ENCODE measurements around the gene RBKS.
A peak's percentile ranks its signal among the peaks of the same experiment; 100 is the strongest.
"Not testable (repeated sequence)": the region's sequence is repeated elsewhere in the genome, so short reads cannot be mapped to it uniquely, and the experiment has no call there.

The RBKS gene

DNA sequence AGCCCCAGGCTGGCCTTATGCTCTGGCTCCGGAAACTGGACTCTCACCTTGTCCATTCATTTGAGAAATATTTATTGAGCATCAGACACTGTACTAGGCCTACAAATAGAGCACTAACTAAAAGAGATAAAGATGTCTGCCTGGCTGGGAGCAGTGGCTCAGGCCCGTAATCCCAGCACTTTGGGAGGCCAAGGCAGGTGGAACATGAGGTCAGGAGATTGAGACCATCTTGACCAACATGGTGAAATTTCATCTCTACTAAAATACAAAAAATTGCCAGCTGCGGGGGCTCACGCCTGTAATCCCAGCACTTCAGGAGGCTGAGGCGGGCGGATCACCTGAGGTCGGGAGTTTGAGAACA, 126.3 kb downstream of the RBKS start:
- no peak for DNase-seq (ENCODE audit: low read depth in 2 of 2)

GRCh38 chr2:27762951-27763906, 127.0 kb downstream of the RBKS start:
- DNase-seq (ENCODE audit: low read depth in 2 of 2), result no peak

DNA sequence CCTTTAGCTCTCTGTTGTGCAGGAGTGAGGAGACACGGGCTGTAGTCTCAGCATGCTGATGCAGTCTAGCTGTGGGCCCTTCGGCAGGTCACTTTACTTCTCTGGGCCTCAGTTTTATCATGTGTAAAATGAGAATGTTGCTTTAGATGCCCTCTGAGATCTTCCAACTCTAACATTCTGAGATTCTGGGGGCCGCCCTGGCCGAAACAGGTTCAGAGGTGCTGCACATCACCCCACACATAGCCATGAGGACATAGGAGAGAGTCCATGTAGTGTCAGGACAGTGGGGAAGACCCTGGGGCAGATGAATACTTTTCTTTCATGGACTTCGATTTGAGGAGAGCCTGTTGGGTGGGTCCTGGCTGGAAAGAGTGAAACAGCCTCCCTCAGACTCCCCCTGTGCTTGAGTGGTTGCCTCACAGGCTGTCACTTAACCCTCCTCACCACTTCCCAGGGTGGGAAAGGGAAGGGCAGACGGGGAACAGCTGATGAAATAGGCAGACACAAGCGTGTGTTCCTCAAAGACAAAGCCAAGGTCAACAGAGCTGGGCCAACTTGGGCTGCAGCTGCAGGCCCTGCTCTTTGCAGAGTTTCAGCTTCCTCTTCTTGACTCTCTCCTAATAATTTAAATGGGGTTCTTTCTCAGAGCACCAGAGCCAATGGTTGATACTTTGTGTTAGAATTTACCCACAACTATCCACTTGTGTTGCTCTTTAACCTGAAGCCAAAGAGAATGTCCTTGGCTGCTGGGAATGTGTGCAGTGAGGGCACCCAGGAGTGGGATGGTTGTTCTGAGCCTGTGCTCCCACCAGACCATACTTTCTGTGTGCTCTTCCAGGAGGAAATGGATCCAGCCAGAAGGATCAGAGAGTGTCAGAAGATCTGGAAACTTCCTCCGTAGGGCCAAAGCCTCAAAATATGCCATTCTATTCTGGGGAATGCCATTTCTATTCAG, 133.4 kb downstream of the RBKS start:
- DNase-seq (ENCODE audit: low read depth in 2 of 2), result no peak

- DNase-seq (ENCODE audit: low read depth in 2 of 2), result no peak
These were observed 134.1 kb downstream of the RBKS start for GRCh38 chr2:27756091-27756490.

DNA sequence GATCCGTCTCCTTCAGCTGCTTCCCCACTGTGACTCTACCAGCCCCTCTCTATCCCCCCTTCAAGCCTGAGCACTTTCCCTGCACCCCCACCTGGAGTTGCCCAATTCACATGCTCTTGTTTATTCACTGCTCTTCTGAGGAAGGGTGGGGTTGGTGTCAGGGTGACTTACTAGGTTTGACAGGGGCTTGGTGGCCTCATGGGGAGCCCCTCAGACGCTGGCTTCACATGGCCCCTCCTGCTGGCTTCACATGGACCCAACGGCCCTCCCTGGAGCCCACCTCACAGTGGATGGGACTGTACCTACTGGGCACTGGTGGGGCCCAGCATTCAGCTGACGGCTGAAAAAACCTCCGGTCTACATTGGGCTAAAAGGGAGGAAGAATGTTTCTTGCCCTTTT, 135.4 kb downstream of the RBKS start:
- no peak for DNase-seq (ENCODE audit: low read depth in 2 of 2)

DNA sequence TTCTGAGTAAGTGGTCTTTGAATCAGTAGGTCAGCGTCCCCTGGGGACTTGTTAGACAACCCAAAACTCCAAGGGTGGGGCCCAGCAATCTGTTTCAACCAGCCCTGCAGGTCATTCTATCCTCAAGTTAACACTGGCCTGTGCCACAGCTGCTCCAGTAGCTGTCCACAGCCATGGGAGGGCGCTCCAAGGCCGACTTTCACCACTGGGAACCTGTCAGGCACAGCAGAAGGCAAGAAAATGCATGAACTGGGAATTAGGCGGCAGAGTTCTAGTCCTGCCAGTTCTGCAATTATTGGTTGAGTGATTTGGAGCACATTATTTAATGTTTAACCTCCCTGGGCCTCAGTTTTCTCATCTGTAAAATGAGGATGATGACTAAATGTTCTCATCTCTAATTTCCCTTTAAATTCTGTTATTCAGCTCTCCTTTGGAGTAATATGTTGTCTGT, 136.0 kb downstream of the RBKS start:
- peak; percentile 60 to 72 for DNase-seq (ENCODE audit: low read depth in 2 of 2)

- no peak for DNase-seq (ENCODE audit: low read depth in 2 of 2)
These were observed 137.5 kb downstream of the RBKS start for GRCh38 chr2:27752551-27753237.

GRCh38 chr2:27751377-27751776, 138.8 kb downstream of the RBKS start:
- no peak for DNase-seq (ENCODE audit: low read depth in 2 of 2)

DNA sequence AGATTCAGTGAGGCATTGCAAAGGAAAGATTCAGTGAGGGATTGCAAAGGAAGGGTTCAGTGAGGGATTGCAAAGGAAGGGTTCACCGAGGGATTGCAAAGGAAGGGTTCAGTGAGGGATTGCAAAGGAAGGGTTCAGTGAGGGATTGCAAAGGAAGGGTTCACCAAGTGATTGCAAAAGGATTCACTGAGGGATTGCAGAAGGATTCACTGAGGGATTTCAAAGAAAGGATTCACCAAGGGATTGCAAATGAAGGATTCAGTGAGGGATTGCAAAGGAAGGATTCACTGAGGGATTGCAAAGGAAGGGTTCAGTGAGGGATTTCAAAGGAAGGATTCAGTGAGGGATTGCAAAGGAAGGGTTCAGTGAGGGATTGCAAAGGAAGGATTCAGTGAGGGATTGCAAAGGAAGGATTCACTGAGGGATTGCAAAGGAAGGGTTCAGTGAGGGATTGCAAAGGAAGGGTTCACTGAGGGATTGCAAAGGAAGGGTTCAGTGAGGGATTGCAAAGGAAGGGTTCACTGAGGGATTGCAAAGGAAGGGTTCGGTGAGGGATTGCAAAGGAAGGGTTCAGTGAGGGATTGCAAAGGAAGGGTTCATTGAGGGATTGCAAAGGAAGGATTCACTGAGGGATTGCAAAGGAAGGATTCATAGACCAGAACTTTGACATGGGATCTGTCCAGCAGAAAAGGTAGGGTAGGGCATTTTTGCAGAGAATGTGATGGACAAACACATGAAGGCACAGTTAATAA, 141.2 kb downstream of the RBKS start:
- DNase-seq (ENCODE audit: low read depth in 2 of 2), result not testable (repeated sequence)

- no peak for DNase-seq (ENCODE audit: low read depth in 2 of 2)
These were observed 142.3 kb downstream of the RBKS start for GRCh38 chr2:27747827-27748352.

GRCh38 chr2:27746325-27746724, 143.9 kb downstream of the RBKS start:
- no peak for DNase-seq (ENCODE audit: low read depth in 2 of 2)

- not testable (repeated sequence) for DNase-seq (ENCODE audit: low read depth in 2 of 2)
These were observed 144.7 kb downstream of the RBKS start for GRCh38 chr2:27745494-27745893.

DNA sequence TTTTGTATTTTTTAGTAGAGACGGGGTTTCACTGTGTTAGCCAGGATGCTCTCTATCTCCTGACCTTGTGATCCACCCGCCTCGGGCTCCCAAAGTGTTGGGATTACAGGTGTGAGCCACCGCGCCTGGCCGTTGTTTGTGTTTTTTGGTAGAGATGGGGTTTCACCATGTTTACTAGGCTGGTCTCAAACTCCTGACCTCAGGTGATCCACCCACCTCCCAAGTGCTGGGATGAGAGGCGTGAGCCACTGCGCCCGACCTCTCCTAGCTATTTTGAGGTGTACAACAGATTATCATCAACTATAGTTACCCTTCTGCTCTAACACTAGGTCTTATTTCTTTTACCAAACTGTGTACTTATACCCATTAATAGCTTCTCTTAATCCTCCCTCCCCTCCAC, 147.6 kb downstream of the RBKS start:
- no peak for DNase-seq (ENCODE audit: low read depth in 2 of 2)

GRCh38 chr2:27741673-27742072, 148.5 kb downstream of the RBKS start:
- no peak for DNase-seq (ENCODE audit: low read depth in 2 of 2)

DNA sequence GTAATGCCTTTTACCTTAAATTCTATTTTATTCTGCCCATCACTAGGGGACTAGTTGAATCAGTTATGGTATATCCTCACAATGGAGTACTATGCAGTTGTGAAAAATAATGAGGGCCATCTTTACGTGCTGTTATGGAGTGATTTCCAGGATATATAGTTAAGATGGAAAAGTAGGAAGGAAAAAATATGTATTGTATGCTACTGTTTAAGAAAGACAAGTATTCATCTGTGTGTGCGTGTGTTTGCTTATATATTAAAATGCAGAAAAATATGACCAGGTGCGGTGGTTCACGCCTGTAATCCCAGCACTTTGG, 151.2 kb downstream of the RBKS start:
- DNase-seq (ENCODE audit: low read depth in 2 of 2), result no peak

- DNase-seq (ENCODE audit: low read depth in 2 of 2), result no peak
These were observed 151.7 kb downstream of the RBKS start for GRCh38 chr2:27738349-27739057.

- no peak for DNase-seq (ENCODE audit: low read depth in 2 of 2)
These were observed 152.4 kb downstream of the RBKS start for GRCh38 chr2:27737676-27738348.

DNA sequence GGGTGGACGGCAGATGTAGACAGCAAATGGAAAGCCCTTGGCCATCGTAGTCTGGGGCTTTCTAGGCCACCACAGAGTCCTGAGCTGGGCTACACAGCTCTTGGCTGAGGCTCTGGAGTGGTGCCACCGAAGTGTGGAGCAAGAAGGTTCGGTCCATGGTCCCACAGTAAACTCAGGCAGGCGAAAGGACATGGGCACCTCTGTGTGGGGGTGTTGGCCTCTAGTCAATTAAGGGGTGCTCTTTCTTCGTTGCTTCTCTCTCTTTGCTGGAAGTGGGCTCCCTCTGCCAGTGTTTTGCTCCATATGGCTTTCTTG, 153.3 kb downstream of the RBKS start:
- no peak for DNase-seq (ENCODE audit: low read depth in 2 of 2)

GRCh38 chr2:27736031-27736889, 153.9 kb downstream of the RBKS start:
- DNase-seq (ENCODE audit: low read depth in 2 of 2), result no peak
